Activated CD4-positive, alpha-beta memory T cell treated with anti-CD3 and anti-CD28 coated beads, Interleukin-2, amount 10 ng/mL, durations not matched to agents 7 days and 5 days (primary cell): ENCODE measurements around the gene NAPSA. TPM values are rescaled to one million over a fixed set of nuclear protein-coding genes. Genes with fewer than 3 reads are reported as not detected.
"Not testable (repeated sequence)": the region's sequence is repeated elsewhere in the genome, so short reads cannot be mapped to it uniquely, and the experiment has no call there.

Experiments
- CTCF ChIA-PET: fragments of 350-600 bp; sonication (Branson Sonifier 250); formaldehyde crosslinking; loops from one replicate; lab custom pipeline; 2021; ENCODE audit warnings: antibody characterized with exemption, inconsistent platforms; lab: Charles Lee
- POLR2A ChIA-PET: fragments of 350-600 bp; sonication (Branson Sonifier 250); formaldehyde crosslinking; loops from one replicate; lab custom pipeline; 2021; ENCODE audit warnings: antibody characterized with exemption; lab: Charles Lee
- DNase-seq: peaks from one replicate; pipeline ENCODE4 v3.0.0-alpha.2; 2020
- H3K27ac Mint-ChIP-seq: one replicate; pipeline ENCODE4 v1.8.0; 2021; ENCODE audit warnings: mild to moderate bottlenecking, mixed read lengths
- H3K27me3 Mint-ChIP-seq: one replicate; pipeline ENCODE4 v1.8.0; 2021; ENCODE audit warnings: mixed read lengths
- H3K36me3 Mint-ChIP-seq: one replicate; pipeline ENCODE4 v1.8.0; 2021; ENCODE audit warnings: low read depth, mixed read lengths
- H3K4me1 Mint-ChIP-seq: one replicate; pipeline ENCODE4 v1.8.0; 2021; ENCODE audit warnings: mixed read lengths
- H3K4me3 Mint-ChIP-seq: one replicate; pipeline ENCODE4 v1.8.0; 2021; ENCODE audit warnings: mild to moderate bottlenecking, mixed read lengths
- H3K9me3 Mint-ChIP-seq: one replicate; pipeline ENCODE4 v1.8.0; 2021; ENCODE audit warnings: mixed read lengths
- total RNA-seq, 2 experiments: library from RNA; stranded (reverse); gene quantifications; one replicate each; pipeline ENCODE4 v1.2.3, GENCODE V29; 2021

NAPSA gene
- total RNA-seq, 2 experiments from 2014 or later, result 3.2 to 3.9 TPM

DNA sequence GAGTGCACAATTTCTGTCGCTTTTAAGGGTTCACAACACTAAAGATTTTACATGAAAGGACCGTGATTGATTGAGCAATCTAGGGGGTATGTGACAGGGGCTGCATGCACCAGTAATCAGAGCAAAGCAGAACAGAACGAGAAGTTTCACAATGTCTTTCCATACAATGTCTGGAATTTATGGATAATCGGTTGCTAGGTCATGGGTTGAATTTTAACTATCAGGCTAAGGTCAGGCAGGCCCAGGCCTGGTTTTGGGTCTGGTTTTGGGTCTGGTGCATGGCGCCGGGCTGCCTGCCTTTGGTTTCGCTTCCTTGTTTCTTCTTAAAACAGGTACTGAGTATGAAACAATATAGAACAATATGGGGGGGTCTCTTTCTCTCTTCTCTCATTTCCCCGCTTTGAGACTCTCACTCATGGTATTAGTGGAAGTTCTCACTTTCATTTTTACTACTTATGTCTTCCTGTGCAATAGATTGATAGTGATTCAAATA, 18.3 kb downstream of the NAPSA start:
- Mint-ChIP-seq H3K4me3 (peak overlapping the region; percentile 38), H3K4me1 (peaks cover 41% of the 10 kb centered on the region), H3K27ac (peak overlapping the region; percentile 67), H3K36me3 (peaks cover 18% of the 10 kb centered on the region)
- not testable (repeated sequence) for H3K27me3 Mint-ChIP-seq, H3K9me3 Mint-ChIP-seq, DNase-seq
- ChIA-PET POLR2A (interaction anchor here (1.0 to 2.8 kb wide), 4 partner anchors 9 to 18 kb away, joined by 5 to 12 read pairs (median 7); partner anchors contain the start of gene KCNC3), CTCF (interaction anchor here (0.6 to 4.3 kb wide), 5 partner anchors 11 to 381 kb away, joined by 3 to 18 read pairs (median 4); partner anchors contain the start of gene KCNC3)

DNA sequence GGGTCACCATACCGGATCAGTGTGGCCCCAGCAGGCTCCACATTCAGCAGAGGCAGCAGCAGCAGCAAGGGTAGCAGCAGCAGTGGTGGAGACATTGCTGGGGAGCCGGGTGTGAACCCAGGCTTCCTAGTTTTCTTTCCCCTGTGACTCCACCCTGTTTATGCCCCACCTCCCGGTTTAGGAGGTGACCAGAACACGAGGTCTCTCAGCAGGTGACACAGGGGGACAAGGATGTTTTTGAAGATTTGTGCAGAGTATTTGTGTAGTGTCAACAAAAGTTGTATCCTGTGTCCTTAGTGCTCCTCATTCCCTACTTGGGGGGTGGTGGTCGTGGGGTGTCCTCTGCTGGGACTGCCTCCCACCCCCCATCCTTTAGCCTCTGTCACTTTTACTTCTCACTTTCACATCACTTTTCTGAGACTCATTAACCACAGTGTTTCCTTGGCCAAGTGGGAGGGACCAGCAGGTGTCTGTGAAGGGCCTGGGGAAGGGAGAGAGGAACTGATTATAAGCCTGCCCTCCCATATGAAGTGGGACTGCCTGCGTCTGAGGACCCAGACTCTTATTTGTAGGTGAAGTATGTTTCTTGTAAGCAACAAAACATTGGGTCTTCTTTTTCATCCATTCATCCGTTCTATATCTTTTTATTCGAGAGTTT, 20.6 kb downstream of the NAPSA start:
- CTCF ChIA-PET, result interaction anchor here (0.5 to 4.3 kb wide), 2 partner anchors 13 to 23 kb away, joined by 3 to 18 read pairs; no protein-coding TSS in a partner anchor
- H3K27ac Mint-ChIP-seq, result no peak overlapping the region
- DNase-seq, result no peak
- H3K9me3 Mint-ChIP-seq, result peaks cover 11% of the 10 kb centered on the region
- peaks cover 23% of the 10 kb centered on the region for H3K36me3 Mint-ChIP-seq
- H3K27me3 Mint-ChIP-seq, result no peaks in the 10 kb centered on the region
- peak overlapping the region; percentile 27 for H3K4me3 Mint-ChIP-seq
- peaks cover 45% of the 10 kb centered on the region for H3K4me1 Mint-ChIP-seq
- POLR2A ChIA-PET, result interaction anchor here (0.7 to 0.8 kb wide), 2 partner anchors 11 to 13 kb away, joined by 4 read pairs; no protein-coding TSS in a partner anchor

DNA sequence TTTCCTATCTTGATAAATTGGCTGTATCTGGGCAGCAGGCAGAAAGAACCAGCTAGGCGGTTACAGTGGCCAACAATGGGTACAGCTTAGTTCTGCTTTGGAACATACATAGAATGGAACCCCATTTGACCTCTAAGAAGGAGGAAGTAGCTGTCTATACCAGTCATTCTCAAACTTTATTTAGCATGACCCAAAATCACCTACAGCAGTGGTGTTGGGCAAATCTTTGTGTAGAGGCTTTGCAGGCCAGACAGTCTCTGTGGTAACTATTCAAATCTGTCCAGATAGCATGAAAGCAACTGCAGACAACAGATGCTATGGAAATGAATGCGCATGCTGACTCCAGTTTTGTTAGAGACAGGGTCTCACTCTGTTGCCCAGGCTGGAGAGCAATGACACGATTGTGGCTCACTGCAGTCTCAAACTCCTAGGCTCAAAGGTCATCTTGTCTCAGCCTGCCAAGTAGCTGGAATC, 24.3 kb downstream of the NAPSA start:
- no peaks in the 10 kb centered on the region for H3K27me3 Mint-ChIP-seq
- no peak overlapping the region for H3K4me3 Mint-ChIP-seq
- ChIA-PET POLR2A (interaction anchor here (0.5 to 1.8 kb wide), 3 partner anchors 12 to 168 kb away, joined by 3 to 7 read pairs (median 3); partner anchors contain the start of gene KCNC3), CTCF (interaction anchor here (1.2 kb wide), 1 partner anchor 28 kb away, joined by 3 read pairs; no protein-coding TSS in a partner anchor)
- H3K27ac Mint-ChIP-seq, result no peak overlapping the region
- DNase-seq, result no peak
- H3K9me3 Mint-ChIP-seq, result peaks cover 11% of the 10 kb centered on the region
- H3K36me3 Mint-ChIP-seq, result peaks cover 24% of the 10 kb centered on the region
- peaks cover 21% of the 10 kb centered on the region for H3K4me1 Mint-ChIP-seq

DNA sequence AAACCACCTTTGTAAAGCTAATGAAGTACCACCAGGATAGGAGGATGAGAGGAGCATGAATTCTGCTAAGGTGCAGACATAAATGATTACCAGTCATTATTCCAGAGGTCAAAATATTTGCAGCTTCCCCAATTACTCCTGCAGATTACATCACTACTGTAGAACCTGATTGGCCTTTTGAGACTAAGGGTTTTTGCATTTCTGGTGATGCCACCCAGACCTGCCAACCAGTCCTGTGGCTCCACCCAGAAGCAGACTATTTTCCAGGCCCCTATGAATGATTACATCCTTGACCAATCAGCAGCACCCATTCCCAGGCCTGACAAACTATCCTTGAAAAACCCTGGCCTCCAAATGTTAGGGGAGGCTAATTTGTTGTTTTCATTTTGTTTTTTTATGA, 25.1 kb downstream of the NAPSA start:
- ChIA-PET CTCF (interaction anchor here (1.5 kb wide), 1 partner anchor 12 kb away, joined by 4 read pairs; the partner anchor contains the start of gene KCNC3), POLR2A (interaction anchor here (1.1 to 1.8 kb wide), 2 partner anchors 11 to 18 kb away, joined by 3 to 7 read pairs; partner anchors contain the start of gene KCNC3)
- Mint-ChIP-seq H3K27me3 (no peaks in the 10 kb centered on the region), H3K27ac (no peak overlapping the region), H3K4me1 (peaks cover 25% of the 10 kb centered on the region), H3K4me3 (no peak overlapping the region), H3K9me3 (peaks cover 11% of the 10 kb centered on the region), H3K36me3 (peaks cover 28% of the 10 kb centered on the region)
- no peak for DNase-seq

DNA sequence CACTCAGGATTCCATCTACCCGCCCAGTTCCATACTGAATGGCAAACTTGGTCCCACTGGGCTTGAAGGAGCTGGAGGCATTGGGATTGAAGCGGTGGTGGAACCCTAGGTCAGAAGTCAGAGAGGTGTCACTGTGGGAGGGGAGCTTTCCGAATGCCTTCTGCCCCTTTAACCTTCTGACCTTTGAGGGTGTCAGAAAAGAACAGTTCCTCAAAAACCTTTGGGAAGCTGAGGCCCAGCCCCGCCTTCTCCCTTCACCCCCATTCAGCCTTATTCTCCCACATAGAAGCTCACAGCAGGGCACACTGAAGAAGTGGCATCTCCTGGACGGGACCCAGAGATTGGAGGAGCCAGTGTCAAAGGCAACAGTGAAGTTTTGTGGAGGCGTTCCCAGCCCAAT, 28.4 kb downstream of the NAPSA start:
- Mint-ChIP-seq H3K36me3 (peaks cover 29% of the 10 kb centered on the region), H3K4me1 (peaks cover 38% of the 10 kb centered on the region)
- H3K27ac Mint-ChIP-seq, H3K27me3 Mint-ChIP-seq, H3K4me3 Mint-ChIP-seq, POLR2A ChIA-PET, CTCF ChIA-PET, DNase-seq, H3K9me3 Mint-ChIP-seq: not testable (repeated sequence)

DNA sequence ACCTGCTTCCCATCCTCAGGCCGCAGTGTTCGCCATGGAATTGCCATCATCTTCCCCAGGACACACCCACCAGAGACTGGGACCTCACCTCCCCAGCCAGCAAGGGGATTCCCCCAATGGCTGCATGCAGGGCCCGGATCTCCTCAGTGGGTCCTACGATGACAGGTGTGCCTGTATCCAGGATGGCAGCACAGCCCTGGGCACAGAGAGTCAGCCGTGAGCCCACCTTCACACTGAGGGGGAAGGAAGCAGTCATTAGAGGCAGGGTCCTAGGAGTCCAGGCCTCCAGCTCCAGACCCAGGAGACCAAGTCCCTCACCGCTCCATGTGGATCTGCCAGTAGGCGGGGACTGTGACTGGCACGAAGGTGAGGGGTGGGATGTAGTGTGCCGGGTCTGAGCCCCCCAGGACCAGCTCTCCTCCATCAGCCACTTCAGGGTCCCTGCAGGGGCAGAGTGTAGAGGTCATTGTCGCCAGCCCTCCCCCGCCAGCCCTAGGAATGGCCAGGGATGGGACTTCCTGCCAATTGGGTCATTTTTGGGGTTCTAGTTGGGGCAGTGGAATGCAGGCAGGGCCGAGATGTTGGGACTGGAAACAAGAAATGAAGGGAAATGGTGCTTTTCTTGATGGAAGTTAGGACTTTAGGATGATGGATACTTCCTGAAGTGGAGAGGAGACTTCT, 30.6 kb downstream of the NAPSA start:
- CTCF ChIA-PET, result interaction anchor here (1.5 to 2.1 kb wide), 2 partner anchors 12 to 22 kb away, joined by 4 to 6 read pairs; no protein-coding TSS in a partner anchor
- Mint-ChIP-seq H3K4me1 (peaks cover 53% of the 10 kb centered on the region), H3K36me3 (peaks cover 25% of the 10 kb centered on the region), H3K27me3 (peaks cover 7% of the 10 kb centered on the region), H3K9me3 (no peaks in the 10 kb centered on the region), H3K27ac (peak overlapping the region; percentile 23), H3K4me3 (peak overlapping the region; percentile 46)
- POLR2A ChIA-PET, result interaction anchor here (1.1 to 3.0 kb wide), 4 partner anchors 9 to 50 kb away, joined by 3 to 21 read pairs (median 5); partner anchors contain the start of gene POLD1
- no peak for DNase-seq

DNA sequence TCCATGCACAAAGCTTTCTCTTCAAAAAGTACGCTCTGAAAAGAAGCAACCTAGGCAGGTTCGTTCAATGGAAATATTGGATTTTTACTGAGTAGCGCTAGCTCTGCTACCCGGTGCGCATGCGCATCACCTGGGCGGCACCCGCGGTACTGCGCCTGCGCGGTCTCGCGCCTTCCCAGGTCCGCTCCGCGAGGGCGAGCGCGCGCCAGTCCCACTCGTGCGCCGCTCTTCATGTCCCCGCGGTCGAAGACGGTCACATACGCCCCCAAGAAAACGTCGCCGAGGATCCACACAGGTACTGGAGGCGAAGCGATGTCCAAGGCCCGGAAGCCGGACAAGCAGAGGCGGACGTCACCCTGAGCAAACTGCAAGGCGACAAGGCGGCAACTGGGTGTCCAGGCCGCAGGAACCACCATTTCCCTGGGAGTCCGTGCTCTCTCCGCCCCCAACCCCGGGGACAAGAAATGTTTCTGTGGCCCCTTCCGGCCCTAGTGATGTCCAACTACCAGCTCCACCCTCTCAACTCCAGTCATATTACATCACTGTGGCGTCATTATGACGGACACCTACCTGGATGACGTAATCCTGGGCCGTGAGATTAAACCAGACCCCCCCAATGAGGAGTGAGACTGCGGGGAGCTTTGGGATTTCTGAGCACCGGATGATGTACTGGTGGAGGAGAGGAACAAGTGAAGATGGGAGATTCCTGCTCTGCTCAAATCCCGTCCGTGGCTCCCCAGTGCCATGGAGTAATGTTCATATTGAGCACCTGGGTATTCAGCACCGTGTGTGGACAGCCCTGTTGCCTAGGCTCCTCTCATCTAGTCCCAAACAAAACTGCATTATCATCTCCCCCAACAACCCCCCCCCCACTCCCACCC, 31.5 kb downstream of the NAPSA start:
- Mint-ChIP-seq H3K36me3 (peaks cover 28% of the 10 kb centered on the region), H3K4me1 (peaks cover 60% of the 10 kb centered on the region), H3K27me3 (peaks cover 13% of the 10 kb centered on the region), H3K4me3 (peak overlapping the region; percentile 87), H3K27ac (peak overlapping the region; percentile 89), H3K9me3 (peaks cover 2% of the 10 kb centered on the region)
- ChIA-PET POLR2A (interaction anchor here (0.6 to 3.0 kb wide), 9 partner anchors 10 to 831 kb away, joined by 3 to 21 read pairs (median 3); partner anchors contain the start of gene POLD1), CTCF (interaction anchor here (0.5 to 2.1 kb wide), 5 partner anchors 13 to 395 kb away, joined by 3 to 6 read pairs (median 4); partner anchors contain the start of gene JOSD2)
- peak; percentile 87 for DNase-seq

DNA sequence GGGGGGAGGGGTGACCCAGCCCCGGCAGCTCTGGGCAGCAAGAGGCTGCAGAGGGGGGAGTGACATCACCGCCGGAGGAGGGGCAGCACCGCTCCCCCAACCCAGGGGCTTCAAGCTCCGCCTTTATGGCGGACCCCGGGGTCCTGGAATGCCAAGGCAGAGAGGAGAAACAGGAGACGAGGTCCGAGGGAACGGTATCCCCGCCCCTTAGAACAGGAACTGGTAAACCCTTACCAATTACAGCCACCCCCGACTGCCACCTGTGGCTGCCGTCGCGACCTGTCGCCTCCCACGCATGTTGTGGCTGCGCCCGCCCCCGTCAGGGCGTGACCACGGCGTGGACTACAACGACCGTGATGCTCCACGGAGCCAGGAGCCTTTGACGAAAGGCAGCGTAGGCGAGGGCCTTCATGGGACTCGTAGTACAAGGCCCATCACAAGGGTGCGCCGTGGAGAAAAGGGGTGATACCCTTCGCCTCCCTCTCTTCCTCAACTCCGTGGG, 32.2 kb downstream of the NAPSA start:
- peak; percentile 95 for DNase-seq
- peak overlapping the region; percentile 89 for H3K27ac Mint-ChIP-seq
- H3K36me3 Mint-ChIP-seq, result peaks cover 26% of the 10 kb centered on the region
- peak overlapping the region; percentile 87 for H3K4me3 Mint-ChIP-seq
- POLR2A ChIA-PET, result interaction anchor here (0.6 to 3.0 kb wide), 10 partner anchors 11 to 830 kb away, joined by 3 to 21 read pairs (median 3); partner anchors contain the start of gene POLD1
- peaks cover 13% of the 10 kb centered on the region for H3K27me3 Mint-ChIP-seq
- peaks cover 2% of the 10 kb centered on the region for H3K9me3 Mint-ChIP-seq
- CTCF ChIA-PET, result interaction anchor here (0.5 to 2.1 kb wide), 5 partner anchors 14 to 395 kb away, joined by 3 to 6 read pairs (median 4); partner anchors contain the start of gene JOSD2
- H3K4me1 Mint-ChIP-seq, result peaks cover 60% of the 10 kb centered on the region

DNA sequence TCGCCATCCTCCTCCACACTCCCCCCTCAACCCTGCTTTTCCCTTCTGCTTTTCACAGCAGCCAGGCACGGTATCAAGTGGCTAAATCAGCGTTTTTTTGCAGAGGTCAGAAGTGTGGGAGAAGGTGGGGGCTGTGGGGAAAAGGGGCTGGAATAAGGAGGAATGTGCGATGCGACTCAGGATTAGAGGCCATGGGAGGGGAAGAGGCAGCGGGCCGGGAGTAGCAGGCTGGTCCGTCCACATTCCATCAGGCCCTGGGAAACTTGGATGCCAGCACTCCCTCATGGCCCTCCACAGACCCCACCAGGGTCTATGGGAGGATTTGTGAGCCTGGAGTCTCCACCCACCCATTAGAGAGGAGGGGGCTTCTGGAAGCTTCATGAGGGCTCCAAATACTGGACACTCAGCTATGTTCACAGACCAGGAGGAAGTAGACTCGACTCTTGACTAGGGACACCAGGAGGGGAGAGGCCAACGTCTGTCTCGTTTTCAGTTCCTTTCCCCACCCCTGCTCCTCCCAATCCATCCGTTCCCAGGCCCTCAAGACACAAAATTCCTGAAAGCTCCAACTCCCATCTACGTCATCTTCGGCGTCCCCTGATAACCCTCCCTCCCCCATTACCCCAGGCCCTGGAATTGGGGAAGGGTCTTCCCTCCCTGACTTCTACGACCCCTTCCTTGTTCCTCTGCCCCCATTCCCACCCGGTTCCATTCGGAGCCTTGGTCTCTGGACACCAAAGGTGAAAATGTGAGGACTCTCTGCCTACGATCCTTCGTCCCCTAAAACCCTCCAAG, 33.0 kb downstream of the NAPSA start:
- ChIA-PET CTCF (interaction anchor here (1.5 to 2.1 kb wide), 2 partner anchors 16 to 25 kb away, joined by 4 to 6 read pairs; no protein-coding TSS in a partner anchor), POLR2A (interaction anchor here (1.0 to 3.0 kb wide), 3 partner anchors 14 to 31 kb away, joined by 3 to 21 read pairs (median 6); no protein-coding TSS in a partner anchor)
- Mint-ChIP-seq H3K4me1 (peaks cover 65% of the 10 kb centered on the region), H3K9me3 (peaks cover 2% of the 10 kb centered on the region), H3K27me3 (peaks cover 17% of the 10 kb centered on the region), H3K36me3 (peaks cover 28% of the 10 kb centered on the region), H3K27ac (peak overlapping the region; percentile 70), H3K4me3 (peak overlapping the region; percentile 87)
- no peak for DNase-seq

DNA sequence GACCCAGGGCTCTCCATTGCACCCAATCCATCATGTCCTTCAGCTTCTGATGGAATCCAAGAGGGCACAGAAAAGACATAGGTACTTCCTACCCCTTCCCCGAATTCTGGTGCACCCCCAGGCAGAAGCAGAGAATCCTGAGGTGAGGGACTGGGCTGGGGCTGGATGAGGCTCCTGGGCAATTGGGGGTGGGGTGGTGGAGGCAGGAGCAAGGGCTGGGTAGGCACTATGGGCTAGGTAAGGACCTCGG, 33.5 kb downstream of the NAPSA start:
- Mint-ChIP-seq H3K4me1 (peaks cover 70% of the 10 kb centered on the region), H3K4me3 (peak overlapping the region; percentile 87), H3K36me3 (peaks cover 33% of the 10 kb centered on the region), H3K27me3 (peaks cover 22% of the 10 kb centered on the region), H3K9me3 (peaks cover 2% of the 10 kb centered on the region), H3K27ac (peak overlapping the region; percentile 70)
- no peak for DNase-seq
- ChIA-PET CTCF (no interaction called here), POLR2A (interaction anchor here (3.0 kb wide), 1 partner anchor 26 kb away, joined by 21 read pairs; no protein-coding TSS in a partner anchor)
